Activated B cell treated with CpG ODN at 0.5 μM for 24 hours (primary cell): Measurements from ENCODE around the gene C1orf167. TPM values are rescaled to one million over a fixed set of nuclear protein-coding genes. Genes with fewer than 3 reads are reported as not detected.

ENCODE experiments used
- ATAC-seq: fragments of 200-7000 bp; cut with Tn5 transposase; one replicate; pipeline ENCODE4 v1.10.0; 2021; ENCODE audit warnings: low read depth, mild to moderate bottlenecking, moderate library complexity
- CTCF ChIA-PET: fragments of 350-600 bp; sonication (Branson Sonifier 250); formaldehyde crosslinking; loops from one replicate; lab custom pipeline; 2021; ENCODE audit warnings: antibody characterized with exemption; lab: Charles Lee
- POLR2A ChIA-PET: fragments of 350-600 bp; sonication (Branson Sonifier 250); formaldehyde crosslinking; loops from one replicate; lab custom pipeline; 2021; ENCODE audit warnings: antibody characterized with exemption; lab: Charles Lee
- DNase-seq: peaks from one replicate; pipeline ENCODE4 v3.0.0; 2022
- H3K27ac Mint-ChIP-seq: one replicate; pipeline ENCODE4 v1.8.0; 2020; ENCODE audit warnings: mixed read lengths
- H3K27me3 Mint-ChIP-seq: one replicate; pipeline ENCODE4 v1.8.0; 2021; ENCODE audit warnings: mixed read lengths
- H3K36me3 Mint-ChIP-seq: one replicate; pipeline ENCODE4 v1.8.0; 2021; ENCODE audit warnings: low read depth, mixed read lengths
- H3K4me1 Mint-ChIP-seq: one replicate; pipeline ENCODE4 v1.8.0; 2021; ENCODE audit warnings: mixed read lengths
- H3K4me3 Mint-ChIP-seq: one replicate; pipeline ENCODE4 v1.8.0; 2020; ENCODE audit warnings: mild to moderate bottlenecking, mixed read lengths
- H3K9me3 Mint-ChIP-seq: one replicate; pipeline ENCODE4 v1.8.0; 2020; ENCODE audit warnings: mixed read lengths
- intact Hi-C: fragments of 100-400 bp; cut with micrococcal nuclease; formaldehyde crosslinking; loops from one replicate; pipeline ENCODE4 v1.15.1; 2024
- total RNA-seq: library from RNA; stranded (reverse); gene quantifications from 2 replicates; pipeline ENCODE4 v1.2.3, GENCODE V29; 2022
- TF ChIP-seq, protein P1 (sequence below): fragments of 200-600 bp; IDR thresholded peaks from one replicate; pipeline ENCODE4 v1.8.0; 2022; ENCODE audit warnings: antibody characterized with exemption, mild to moderate bottlenecking

C1orf167 gene
- total RNA-seq, 1 donor from 2014 or later: not detected

GRCh38 chr1:11781297-11781696 lies 19.3 kb downstream of the C1orf167 start:
- ATAC-seq: no peak
- H3K36me3 Mint-ChIP-seq: no peaks in the 10 kb centered on the region
- ChIA-PET POLR2A (interaction anchor here (0.8 kb wide), 1 partner anchor 25 kb away, joined by 3 read pairs; the partner anchor contains the start of genes CLCN6 and MTHFR), CTCF (no interaction called here)
- intact Hi-C loops: loop anchor here (10.0 kb wide), 1 partner anchor 54 kb away; no protein-coding TSS in a partner anchor
- no peaks in the 10 kb centered on the region for H3K27me3 Mint-ChIP-seq
- TF ChIP-seq, protein P1, sequence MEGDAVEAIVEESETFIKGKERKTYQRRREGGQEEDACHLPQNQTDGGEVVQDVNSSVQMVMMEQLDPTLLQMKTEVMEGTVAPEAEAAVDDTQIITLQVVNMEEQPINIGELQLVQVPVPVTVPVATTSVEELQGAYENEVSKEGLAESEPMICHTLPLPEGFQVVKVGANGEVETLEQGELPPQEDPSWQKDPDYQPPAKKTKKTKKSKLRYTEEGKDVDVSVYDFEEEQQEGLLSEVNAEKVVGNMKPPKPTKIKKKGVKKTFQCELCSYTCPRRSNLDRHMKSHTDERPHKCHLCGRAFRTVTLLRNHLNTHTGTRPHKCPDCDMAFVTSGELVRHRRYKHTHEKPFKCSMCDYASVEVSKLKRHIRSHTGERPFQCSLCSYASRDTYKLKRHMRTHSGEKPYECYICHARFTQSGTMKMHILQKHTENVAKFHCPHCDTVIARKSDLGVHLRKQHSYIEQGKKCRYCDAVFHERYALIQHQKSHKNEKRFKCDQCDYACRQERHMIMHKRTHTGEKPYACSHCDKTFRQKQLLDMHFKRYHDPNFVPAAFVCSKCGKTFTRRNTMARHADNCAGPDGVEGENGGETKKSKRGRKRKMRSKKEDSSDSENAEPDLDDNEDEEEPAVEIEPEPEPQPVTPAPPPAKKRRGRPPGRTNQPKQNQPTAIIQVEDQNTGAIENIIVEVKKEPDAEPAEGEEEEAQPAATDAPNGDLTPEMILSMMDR: no peak
- no peak overlapping the region for H3K27ac Mint-ChIP-seq
- peaks cover 16% of the 10 kb centered on the region for H3K4me1 Mint-ChIP-seq
- H3K9me3 Mint-ChIP-seq: no peaks in the 10 kb centered on the region
- DNase-seq: no peak
- H3K4me3 Mint-ChIP-seq: no peak overlapping the region

- H3K36me3 Mint-ChIP-seq: no peaks in the 10 kb centered on the region
- no peaks in the 10 kb centered on the region for H3K27me3 Mint-ChIP-seq
- DNase-seq: no peak
- CTCF ChIA-PET: no interaction called here
- no peak overlapping the region for H3K4me3 Mint-ChIP-seq
- TF ChIP-seq, protein P1: no peak
- H3K27ac Mint-ChIP-seq: no peak overlapping the region
- peaks cover 22% of the 10 kb centered on the region for H3K4me1 Mint-ChIP-seq
- POLR2A ChIA-PET: interaction anchor here (0.8 kb wide), 1 partner anchor 24 kb away, joined by 3 read pairs; the partner anchor contains the start of genes CLCN6 and MTHFR
- ATAC-seq: no peak
- H3K9me3 Mint-ChIP-seq: no peaks in the 10 kb centered on the region
- intact Hi-C loops: loop anchor here (10.0 kb wide), 1 partner anchor 53 kb away; no protein-coding TSS in a partner anchor
Measured at GRCh38 chr1:11782127-11782708, 20.2 kb downstream of the C1orf167 start.

DNA sequence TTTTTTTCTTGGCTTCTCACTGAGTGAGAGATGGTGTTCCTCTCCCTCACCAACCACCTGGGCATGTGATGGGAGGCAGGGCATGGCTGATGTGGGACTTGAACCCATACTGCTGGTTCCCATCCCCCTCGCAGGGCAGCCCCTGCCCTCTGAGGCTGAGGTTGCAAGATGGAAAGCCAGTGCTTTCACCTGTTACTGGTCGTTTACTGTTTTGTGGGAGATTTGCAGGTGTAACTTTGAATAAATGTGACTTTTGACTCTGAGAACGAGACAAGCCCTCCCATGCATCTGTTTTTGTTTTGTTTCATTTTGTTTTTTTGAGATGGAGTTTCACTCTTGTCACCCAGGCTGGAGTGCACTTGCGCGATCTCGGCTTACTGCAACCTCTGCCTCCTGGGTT lies 21.6 kb downstream of the C1orf167 start:
- H3K27ac Mint-ChIP-seq: no peak overlapping the region
- ChIA-PET CTCF (no interaction called here), POLR2A (no interaction called here)

GRCh38 chr1:11784256-11784992 lies 22.4 kb downstream of the C1orf167 start:
- POLR2A ChIA-PET: interaction anchor here (0.8 to 4.3 kb wide), 3 partner anchors 22 to 124 kb away, joined by 3 to 17 read pairs (median 3); partner anchors contain the start of genes CLCN6 and MTHFR
- Mint-ChIP-seq H3K4me1 (peaks cover 22% of the 10 kb centered on the region), H3K27ac (no peak overlapping the region), H3K4me3 (no peak overlapping the region), H3K9me3 (no peaks in the 10 kb centered on the region), H3K36me3 (peaks cover 1% of the 10 kb centered on the region), H3K27me3 (no peaks in the 10 kb centered on the region)
- CTCF ChIA-PET: interaction anchor here (0.8 to 2.2 kb wide), 3 partner anchors 13 to 109 kb away, joined by 3 to 7 read pairs (median 4); no protein-coding TSS in a partner anchor
- intact Hi-C loops: loop anchor here (2.0 to 10.0 kb wide), 2 partner anchors 20 to 50 kb away; partner anchors contain the start of gene MTHFR
- no peak for DNase-seq
- no peak for ATAC-seq
- TF ChIP-seq, protein P1: no peak

More for the DNA sequence above, 21.6 kb downstream of the C1orf167 start:
- TF ChIP-seq, protein P1: no peak
- Mint-ChIP-seq H3K4me3 (no peak overlapping the region), H3K4me1 (peaks cover 22% of the 10 kb centered on the region), H3K9me3 (no peaks in the 10 kb centered on the region), H3K27me3 (no peaks in the 10 kb centered on the region), H3K36me3 (no peaks in the 10 kb centered on the region)
- DNase-seq (no peak), ATAC-seq (no peak)
- intact Hi-C loops: loop anchor here (10.0 kb wide), 1 partner anchor 51 kb away; no protein-coding TSS in a partner anchor
